HEK293 (cell line): Measurements from ENCODE around the gene GLRX2.

ENCODE experiments used
- EGR2 ChIP-seq: fragments of 450-650 bp; formaldehyde crosslinking; IDR thresholded peaks from 2 replicates; pipeline ENCODE4 v1.5.1; 2016; ENCODE audit warnings: low read depth, missing biosample characterization, missing genetic modification characterization
- FEZF1 ChIP-seq: fragments of 450-650 bp; formaldehyde crosslinking; IDR thresholded peaks from 2 replicates; pipeline ENCODE4 v1.5.1; 2016; ENCODE audit warnings: missing biosample characterization, missing genetic modification characterization
- RBAK ChIP-seq: fragments of 450-650 bp; formaldehyde crosslinking; IDR thresholded peaks from 2 replicates; pipeline ENCODE4 v1.5.1; 2016; ENCODE audit warnings: missing biosample characterization, missing genetic modification characterization
- ZBTB20 ChIP-seq: fragments of 450-650 bp; formaldehyde crosslinking; IDR thresholded peaks from 2 replicates; pipeline ENCODE4 v1.5.1; 2016; ENCODE audit warnings: missing biosample characterization, missing genetic modification characterization
- ZFP37 ChIP-seq: fragments of 450-650 bp; formaldehyde crosslinking; IDR thresholded peaks from 2 replicates; pipeline ENCODE4 v1.5.1; 2016; ENCODE audit warnings: missing biosample characterization, missing genetic modification characterization
- ZFP41 ChIP-seq: fragments of 450-650 bp; formaldehyde crosslinking; IDR thresholded peaks from 2 replicates; pipeline ENCODE4 v1.5.1; 2016; ENCODE audit warnings: missing biosample characterization, missing genetic modification characterization, borderline replicate concordance
- ZNF132 ChIP-seq: fragments of 450-650 bp; formaldehyde crosslinking; IDR thresholded peaks from 2 replicates; pipeline ENCODE4 v1.5.1; 2017; ENCODE audit warnings: missing biosample characterization, missing genetic modification characterization, borderline replicate concordance
- ZNF292 ChIP-seq: fragments of 450-650 bp; formaldehyde crosslinking; IDR thresholded peaks from 2 replicates; pipeline ENCODE4 v1.5.1; 2016; ENCODE audit warnings: low read depth, missing biosample characterization, missing genetic modification characterization, borderline replicate concordance
- ZNF354C ChIP-seq: fragments of 450-650 bp; formaldehyde crosslinking; IDR thresholded peaks from 2 replicates; pipeline ENCODE4 v1.5.1; 2016; ENCODE audit warnings: missing biosample characterization, missing genetic modification characterization, low read depth, borderline replicate concordance
- ZNF394 ChIP-seq: fragments of 450-650 bp; formaldehyde crosslinking; IDR thresholded peaks from 2 replicates; pipeline ENCODE4 v1.5.1; 2016; ENCODE audit warnings: missing biosample characterization, missing genetic modification characterization, mild to moderate bottlenecking, moderate library complexity, borderline replicate concordance
- ZNF549 ChIP-seq: fragments of 450-650 bp; IDR thresholded peaks from 2 replicates; pipeline ENCODE4 v1.5.1; 2018; ENCODE audit warnings: missing biosample characterization, missing genetic modification characterization, mild to moderate bottlenecking, inconsistent platforms, moderate library complexity
- ZNF558 ChIP-seq: fragments of 450-650 bp; formaldehyde crosslinking; IDR thresholded peaks from 2 replicates; pipeline ENCODE4 v1.5.1; 2016; ENCODE audit warnings: missing biosample characterization, missing genetic modification characterization
- ZNF645 ChIP-seq: fragments of 450-650 bp; formaldehyde crosslinking; IDR thresholded peaks from 2 replicates; pipeline ENCODE4; 2016; ENCODE audit warnings: missing biosample characterization, missing genetic modification characterization
- ZNF664 ChIP-seq: fragments of 450-650 bp; formaldehyde crosslinking; IDR thresholded peaks from 2 replicates; pipeline ENCODE4 v1.5.1; 2016; ENCODE audit warnings: missing biosample characterization, missing genetic modification characterization
- ZNF704 ChIP-seq: fragments of 450-650 bp; formaldehyde crosslinking; IDR thresholded peaks from 2 replicates; pipeline ENCODE4 v1.5.1; 2016; ENCODE audit warnings: missing biosample characterization, missing genetic modification characterization
- ZNF768 ChIP-seq: fragments of 450-650 bp; formaldehyde crosslinking; IDR thresholded peaks from 2 replicates; pipeline ENCODE4 v1.5.1; 2018; ENCODE audit warnings: missing biosample characterization, mild to moderate bottlenecking, missing genetic modification characterization
- TF ChIP-seq, protein P1 (sequence below): fragments of 450-650 bp; formaldehyde crosslinking; IDR thresholded peaks from 2 replicates; pipeline ENCODE4 v1.5.1; 2016; ENCODE audit warnings: missing biosample characterization, missing genetic modification characterization
- TF ChIP-seq, protein P2 (sequence below): fragments of 450-650 bp; formaldehyde crosslinking; IDR thresholded peaks from 2 replicates; pipeline ENCODE4 v1.5.1; 2017; ENCODE audit warnings: missing biosample characterization, missing genetic modification characterization
- TF ChIP-seq, protein P3 (sequence below): fragments of 450-650 bp; formaldehyde crosslinking; IDR thresholded peaks from 2 replicates; pipeline ENCODE4 v1.5.1; 2016; ENCODE audit warnings: missing biosample characterization, missing genetic modification characterization
- TF ChIP-seq, protein P4 (sequence below): fragments of 450-650 bp; formaldehyde crosslinking; conservative IDR thresholded peaks from 2 replicates; pipeline ENCODE4 v1.5.1; 2016; ENCODE audit warnings: low read depth, missing biosample characterization, missing genetic modification characterization
- TF ChIP-seq, protein P5 (sequence below): fragments of 450-650 bp; formaldehyde crosslinking; conservative IDR thresholded peaks from 2 replicates; pipeline ENCODE4 v1.5.1; 2016; ENCODE audit warnings: low read depth, missing biosample characterization, missing genetic modification characterization

The GLRX2 gene

DNA sequence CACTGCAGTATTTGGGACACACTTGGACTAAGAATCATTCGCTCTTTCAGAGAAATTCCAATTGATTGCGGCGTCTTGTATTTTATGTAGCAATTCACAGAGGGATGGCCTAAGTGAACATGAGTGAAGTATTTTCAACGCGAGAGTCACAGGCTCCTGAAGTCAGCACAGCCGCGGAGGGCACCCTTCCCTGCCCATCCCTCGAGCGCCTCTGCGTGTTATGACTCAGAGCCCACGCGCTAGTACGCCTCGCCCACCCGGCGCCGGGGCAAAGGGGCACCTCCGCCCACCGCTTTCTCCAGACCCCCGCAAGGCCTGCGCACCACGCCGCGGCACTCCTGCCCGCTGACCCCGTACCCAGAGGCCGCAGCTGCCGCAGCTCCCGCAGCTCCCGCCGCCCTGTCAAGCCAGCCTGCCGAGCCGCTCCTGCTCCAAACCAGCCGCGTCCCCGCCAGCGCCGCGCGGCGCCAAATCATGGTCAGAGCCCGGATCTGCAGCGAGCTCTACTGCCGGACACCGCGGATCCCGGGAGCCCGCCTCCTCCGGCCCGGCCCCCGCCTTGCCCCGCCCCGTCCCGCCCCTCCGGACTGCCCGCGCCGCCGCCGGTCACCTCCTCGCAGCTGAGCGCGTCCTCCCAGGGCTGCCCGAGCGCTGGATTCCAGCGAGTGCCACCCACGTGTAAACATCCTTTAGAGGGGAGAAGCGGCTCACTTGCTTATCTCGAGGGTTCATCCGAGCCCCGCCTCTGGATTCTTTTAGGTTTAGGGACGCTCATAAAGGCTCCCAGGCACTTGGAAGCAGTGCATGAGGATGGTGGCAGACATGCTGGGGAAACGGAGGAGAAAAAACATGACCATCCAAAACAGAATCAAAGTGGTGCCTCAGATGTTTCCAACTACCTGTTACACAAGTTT lies at the start of gene GLRX2 (continued):
- no peak for TF ChIP-seq ZNF645 (tag by site-specific recombination)
- TF ChIP-seq ZNF354C (tag by site-specific recombination): no peak
- peak; percentile 29; the same call in 1 of the 2 replicates for TF ChIP-seq ZFP37 (tag by site-specific recombination)
- TF ChIP-seq ZNF292: no peak
- TF ChIP-seq, protein P1, sequence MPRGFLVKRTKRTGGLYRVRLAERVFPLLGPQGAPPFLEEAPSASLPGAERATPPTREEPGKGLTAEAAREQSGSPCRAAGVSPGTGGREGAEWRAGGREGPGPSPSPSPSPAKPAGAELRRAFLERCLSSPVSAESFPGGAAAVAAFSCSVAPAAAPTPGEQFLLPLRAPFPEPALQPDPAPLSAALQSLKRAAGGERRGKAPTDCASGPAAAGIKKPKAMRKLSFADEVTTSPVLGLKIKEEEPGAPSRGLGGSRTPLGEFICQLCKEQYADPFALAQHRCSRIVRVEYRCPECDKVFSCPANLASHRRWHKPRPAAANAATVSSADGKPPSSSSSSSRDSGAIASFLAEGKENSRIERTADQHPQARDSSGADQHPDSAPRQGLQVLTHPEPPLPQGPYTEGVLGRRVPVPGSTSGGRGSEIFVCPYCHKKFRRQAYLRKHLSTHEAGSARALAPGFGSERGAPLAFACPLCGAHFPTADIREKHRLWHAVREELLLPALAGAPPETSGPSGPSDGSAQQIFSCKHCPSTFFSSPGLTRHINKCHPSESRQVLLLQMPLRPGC (tag by site-specific recombination): no peak
- TF ChIP-seq, protein P2, sequence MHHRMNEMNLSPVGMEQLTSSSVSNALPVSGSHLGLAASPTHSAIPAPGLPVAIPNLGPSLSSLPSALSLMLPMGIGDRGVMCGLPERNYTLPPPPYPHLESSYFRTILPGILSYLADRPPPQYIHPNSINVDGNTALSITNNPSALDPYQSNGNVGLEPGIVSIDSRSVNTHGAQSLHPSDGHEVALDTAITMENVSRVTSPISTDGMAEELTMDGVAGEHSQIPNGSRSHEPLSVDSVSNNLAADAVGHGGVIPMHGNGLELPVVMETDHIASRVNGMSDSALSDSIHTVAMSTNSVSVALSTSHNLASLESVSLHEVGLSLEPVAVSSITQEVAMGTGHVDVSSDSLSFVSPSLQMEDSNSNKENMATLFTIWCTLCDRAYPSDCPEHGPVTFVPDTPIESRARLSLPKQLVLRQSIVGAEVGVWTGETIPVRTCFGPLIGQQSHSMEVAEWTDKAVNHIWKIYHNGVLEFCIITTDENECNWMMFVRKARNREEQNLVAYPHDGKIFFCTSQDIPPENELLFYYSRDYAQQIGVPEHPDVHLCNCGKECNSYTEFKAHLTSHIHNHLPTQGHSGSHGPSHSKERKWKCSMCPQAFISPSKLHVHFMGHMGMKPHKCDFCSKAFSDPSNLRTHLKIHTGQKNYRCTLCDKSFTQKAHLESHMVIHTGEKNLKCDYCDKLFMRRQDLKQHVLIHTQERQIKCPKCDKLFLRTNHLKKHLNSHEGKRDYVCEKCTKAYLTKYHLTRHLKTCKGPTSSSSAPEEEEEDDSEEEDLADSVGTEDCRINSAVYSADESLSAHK: no peak
- TF ChIP-seq ZNF558 (tag by site-specific recombination): no peak
- TF ChIP-seq, protein P3, sequence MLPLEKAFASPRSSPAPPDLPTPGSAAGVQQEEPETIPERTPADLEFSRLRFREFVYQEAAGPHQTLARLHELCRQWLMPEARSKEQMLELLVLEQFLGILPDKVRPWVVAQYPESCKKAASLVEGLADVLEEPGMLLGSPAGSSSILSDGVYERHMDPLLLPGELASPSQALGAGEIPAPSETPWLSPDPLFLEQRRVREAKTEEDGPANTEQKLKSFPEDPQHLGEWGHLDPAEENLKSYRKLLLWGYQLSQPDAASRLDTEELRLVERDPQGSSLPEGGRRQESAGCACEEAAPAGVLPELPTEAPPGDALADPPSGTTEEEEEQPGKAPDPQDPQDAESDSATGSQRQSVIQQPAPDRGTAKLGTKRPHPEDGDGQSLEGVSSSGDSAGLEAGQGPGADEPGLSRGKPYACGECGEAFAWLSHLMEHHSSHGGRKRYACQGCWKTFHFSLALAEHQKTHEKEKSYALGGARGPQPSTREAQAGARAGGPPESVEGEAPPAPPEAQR (tag by site-specific recombination): no peak
- no peak for TF ChIP-seq ZNF132 (tag by site-specific recombination)
- TF ChIP-seq, protein P4, sequence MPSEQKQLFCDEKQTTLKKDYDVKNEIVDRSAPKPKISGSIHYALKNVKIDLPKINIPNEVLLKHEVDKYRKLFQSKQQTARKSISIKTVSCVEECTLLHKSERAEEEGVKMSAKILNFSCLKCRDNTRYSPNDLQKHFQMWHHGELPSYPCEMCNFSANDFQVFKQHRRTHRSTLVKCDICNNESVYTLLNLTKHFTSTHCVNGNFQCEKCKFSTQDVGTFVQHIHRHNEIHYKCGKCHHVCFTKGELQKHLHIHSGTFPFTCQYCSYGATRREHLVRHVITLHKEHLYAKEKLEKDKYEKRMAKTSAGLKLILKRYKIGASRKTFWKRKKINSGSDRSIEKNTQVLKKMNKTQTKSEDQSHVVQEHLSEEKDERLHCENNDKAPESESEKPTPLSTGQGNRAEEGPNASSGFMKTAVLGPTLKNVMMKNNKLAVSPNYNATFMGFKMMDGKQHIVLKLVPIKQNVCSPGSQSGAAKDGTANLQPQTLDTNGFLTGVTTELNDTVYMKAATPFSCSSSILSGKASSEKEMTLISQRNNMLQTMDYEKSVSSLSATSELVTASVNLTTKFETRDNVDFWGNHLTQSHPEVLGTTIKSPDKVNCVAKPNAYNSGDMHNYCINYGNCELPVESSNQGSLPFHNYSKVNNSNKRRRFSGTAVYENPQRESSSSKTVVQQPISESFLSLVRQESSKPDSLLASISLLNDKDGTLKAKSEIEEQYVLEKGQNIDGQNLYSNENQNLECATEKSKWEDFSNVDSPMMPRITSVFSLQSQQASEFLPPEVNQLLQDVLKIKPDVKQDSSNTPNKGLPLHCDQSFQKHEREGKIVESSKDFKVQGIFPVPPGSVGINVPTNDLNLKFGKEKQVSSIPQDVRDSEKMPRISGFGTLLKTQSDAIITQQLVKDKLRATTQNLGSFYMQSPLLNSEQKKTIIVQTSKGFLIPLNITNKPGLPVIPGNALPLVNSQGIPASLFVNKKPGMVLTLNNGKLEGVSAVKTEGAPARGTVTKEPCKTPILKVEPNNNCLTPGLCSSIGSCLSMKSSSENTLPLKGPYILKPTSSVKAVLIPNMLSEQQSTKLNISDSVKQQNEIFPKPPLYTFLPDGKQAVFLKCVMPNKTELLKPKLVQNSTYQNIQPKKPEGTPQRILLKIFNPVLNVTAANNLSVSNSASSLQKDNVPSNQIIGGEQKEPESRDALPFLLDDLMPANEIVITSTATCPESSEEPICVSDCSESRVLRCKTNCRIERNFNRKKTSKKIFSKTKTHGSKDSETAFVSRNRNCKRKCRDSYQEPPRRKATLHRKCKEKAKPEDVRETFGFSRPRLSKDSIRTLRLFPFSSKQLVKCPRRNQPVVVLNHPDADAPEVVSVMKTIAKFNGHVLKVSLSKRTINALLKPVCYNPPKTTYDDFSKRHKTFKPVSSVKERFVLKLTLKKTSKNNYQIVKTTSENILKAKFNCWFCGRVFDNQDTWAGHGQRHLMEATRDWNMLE (tag by site-specific recombination): no peak
- peak; percentile 40; the same call in 1 of the 2 replicates for TF ChIP-seq ZNF394
- TF ChIP-seq ZNF664: no peak
- no peak for TF ChIP-seq RBAK (tag by site-specific recombination)
- TF ChIP-seq, protein P5, sequence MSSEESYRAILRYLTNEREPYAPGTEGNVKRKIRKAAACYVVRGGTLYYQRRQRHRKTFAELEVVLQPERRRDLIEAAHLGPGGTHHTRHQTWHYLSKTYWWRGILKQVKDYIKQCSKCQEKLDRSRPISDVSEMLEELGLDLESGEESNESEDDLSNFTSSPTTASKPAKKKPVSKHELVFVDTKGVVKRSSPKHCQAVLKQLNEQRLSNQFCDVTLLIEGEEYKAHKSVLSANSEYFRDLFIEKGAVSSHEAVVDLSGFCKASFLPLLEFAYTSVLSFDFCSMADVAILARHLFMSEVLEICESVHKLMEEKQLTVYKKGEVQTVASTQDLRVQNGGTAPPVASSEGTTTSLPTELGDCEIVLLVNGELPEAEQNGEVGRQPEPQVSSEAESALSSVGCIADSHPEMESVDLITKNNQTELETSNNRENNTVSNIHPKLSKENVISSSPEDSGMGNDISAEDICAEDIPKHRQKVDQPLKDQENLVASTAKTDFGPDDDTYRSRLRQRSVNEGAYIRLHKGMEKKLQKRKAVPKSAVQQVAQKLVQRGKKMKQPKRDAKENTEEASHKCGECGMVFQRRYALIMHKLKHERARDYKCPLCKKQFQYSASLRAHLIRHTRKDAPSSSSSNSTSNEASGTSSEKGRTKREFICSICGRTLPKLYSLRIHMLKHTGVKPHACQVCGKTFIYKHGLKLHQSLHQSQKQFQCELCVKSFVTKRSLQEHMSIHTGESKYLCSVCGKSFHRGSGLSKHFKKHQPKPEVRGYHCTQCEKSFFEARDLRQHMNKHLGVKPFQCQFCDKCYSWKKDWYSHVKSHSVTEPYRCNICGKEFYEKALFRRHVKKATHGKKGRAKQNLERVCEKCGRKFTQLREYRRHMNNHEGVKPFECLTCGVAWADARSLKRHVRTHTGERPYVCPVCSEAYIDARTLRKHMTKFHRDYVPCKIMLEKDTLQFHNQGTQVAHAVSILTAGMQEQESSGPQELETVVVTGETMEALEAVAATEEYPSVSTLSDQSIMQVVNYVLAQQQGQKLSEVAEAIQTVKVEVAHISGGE (tag by site-specific recombination): no peak; the same call in 1 of the 2 replicates
- TF ChIP-seq ZNF768 (tag by site-specific recombination): no peak
- 0 out of 2 replicates have a peak, but pooled peaks have one; percentile 54 for TF ChIP-seq ZNF549 (tag by site-specific recombination)
- TF ChIP-seq EGR2: peak; percentile 86
- peak; percentile 90 for TF ChIP-seq ZBTB20
- no peak for TF ChIP-seq ZNF704 (tag by site-specific recombination)
- no peak for TF ChIP-seq ZFP41 (tag by site-specific recombination)
- TF ChIP-seq FEZF1: no peak
